H9 (cell line): ENCODE data around the gene ZNF488. TPM values are rescaled to one million over a fixed set of nuclear protein-coding genes. Genes with fewer than 3 reads are reported as not detected.

Experiments
- DNase-seq: peaks from one replicate; pipeline ENCODE4 v3.0.0-alpha.2; 2017
- H2AFZ ChIP-seq: one replicate; pipeline ENCODE4 v1.6.1; 2013; ENCODE audit warnings: mild to moderate bottlenecking, low read length, control low read depth, moderate library complexity
- H2AK5ac ChIP-seq: 2 replicates; pipeline ENCODE4 v1.6.1; 2013; ENCODE audit warnings: low read length, control low read depth, mixed read lengths; ENCODE audit not compliant: insufficient read length
- H2BK120ac ChIP-seq: one replicate; pipeline ENCODE4 v1.6.1; 2013; ENCODE audit warnings: low read depth, mild to moderate bottlenecking, low read length, control low read depth, inconsistent platforms; ENCODE audit not compliant: poor library complexity, severe bottlenecking
- H2BK12ac ChIP-seq: 2 replicates; pipeline ENCODE4 v1.6.1; 2013; ENCODE audit warnings: low read length, control low read depth, mixed read lengths, low read depth; ENCODE audit not compliant: insufficient read length
- H2BK15ac ChIP-seq: 2 replicates; pipeline ENCODE4 v1.6.1; 2013; ENCODE audit warnings: low read depth, low read length, control low read depth
- H2BK20ac ChIP-seq: one replicate; pipeline ENCODE4 v1.6.1; 2013; ENCODE audit warnings: low read depth, mild to moderate bottlenecking, low read length, control low read depth, inconsistent platforms; ENCODE audit not compliant: poor library complexity, severe bottlenecking
- H2BK5ac ChIP-seq: 2 replicates; pipeline ENCODE4 v1.6.1; 2013; ENCODE audit warnings: low read length, control low read depth, mixed read lengths; ENCODE audit not compliant: insufficient read length
- H3K14ac ChIP-seq: 2 replicates; pipeline ENCODE4 v1.6.1; 2013; ENCODE audit warnings: low read length, control low read depth; ENCODE audit not compliant: insufficient read depth
- H3K18ac ChIP-seq: 2 replicates; pipeline ENCODE4 v1.6.1; 2013; ENCODE audit warnings: low read depth, mild to moderate bottlenecking, mixed read lengths, low read length, control low read depth; ENCODE audit not compliant: insufficient read length
- H3K23ac ChIP-seq: 2 replicates; pipeline ENCODE4 v1.6.1; 2013; ENCODE audit warnings: low read length, control low read depth, mixed read lengths, low read depth; ENCODE audit not compliant: insufficient read length
- H3K23me2 ChIP-seq: 2 replicates; pipeline ENCODE4 v1.6.1; 2013; ENCODE audit warnings: low read depth, mild to moderate bottlenecking, mixed read lengths, low read length, control low read depth; ENCODE audit not compliant: insufficient read length, poor library complexity, severe bottlenecking
- H3K27ac ChIP-seq: 2 replicates; pipeline ENCODE4 v1.5.1; 2013; ENCODE audit warnings: low read length, control low read depth, mixed read lengths, low read depth; ENCODE audit not compliant: insufficient read length
- H3K27me3 ChIP-seq: 2 replicates; pipeline ENCODE4 v1.6.1; 2013; ENCODE audit warnings: low read length, control low read depth, inconsistent platforms; ENCODE audit not compliant: insufficient read depth
- H3K4ac ChIP-seq: 2 replicates; pipeline ENCODE4 v1.6.1; 2013; ENCODE audit warnings: low read depth, mild to moderate bottlenecking, control low read depth, inconsistent platforms, low read length, moderate library complexity
- H3K4me1 ChIP-seq: 2 replicates; pipeline ENCODE4 v1.6.1; 2013; ENCODE audit warnings: low read length, control low read depth, inconsistent platforms; ENCODE audit not compliant: insufficient read depth
- H3K4me2 ChIP-seq: 2 replicates; pipeline ENCODE4 v1.6.1; 2013; ENCODE audit warnings: low read length, control low read depth, mixed read lengths; ENCODE audit not compliant: insufficient read length, insufficient read depth
- H3K56ac ChIP-seq: 2 replicates; pipeline ENCODE4 v1.6.1; 2013; ENCODE audit warnings: low read depth, mild to moderate bottlenecking, mixed read lengths, low read length, control low read depth; ENCODE audit not compliant: insufficient read length
- H3K79me1 ChIP-seq: 2 replicates; pipeline ENCODE4 v1.6.1; 2013; ENCODE audit warnings: low read depth, mild to moderate bottlenecking, moderate library complexity, low read length, control low read depth, inconsistent platforms; ENCODE audit not compliant: insufficient read depth, poor library complexity, severe bottlenecking
- H3K79me2 ChIP-seq: 2 replicates; pipeline ENCODE4 v1.6.1; 2013; ENCODE audit warnings: low read length, control low read depth, inconsistent platforms; ENCODE audit not compliant: insufficient read depth
- H3K9ac ChIP-seq: 2 replicates; pipeline ENCODE4 v1.6.1; 2013; ENCODE audit warnings: low read length, control low read depth, mixed read lengths; ENCODE audit not compliant: insufficient read length; ENCODE audit errors: extremely low read depth
- H3K9me3 ChIP-seq: one replicate; pipeline ENCODE4 v1.6.1; 2013; ENCODE audit warnings: low read depth, low read length, inconsistent platforms; ENCODE audit not compliant: control insufficient read depth
- H3T11ph ChIP-seq: one replicate; pipeline ENCODE4 v1.6.1; 2013; ENCODE audit warnings: mild to moderate bottlenecking, low read length, control low read depth, inconsistent platforms
- H4K20me1 ChIP-seq: one replicate; pipeline ENCODE4 v1.6.1; 2013; ENCODE audit not compliant: control insufficient read depth, insufficient read length, insufficient read depth
- H4K5ac ChIP-seq: 2 replicates; pipeline ENCODE4 v1.6.1; 2013; ENCODE audit warnings: low read depth, mild to moderate bottlenecking, mixed read lengths, low read length, control low read depth; ENCODE audit not compliant: insufficient read length
- H4K8ac ChIP-seq: replicated peaks from 2 replicates; pipeline ENCODE4 v1.6.1; 2013; ENCODE audit warnings: low read length, control low read depth, mixed read lengths, low read depth; ENCODE audit not compliant: insufficient read length
- H4K91ac ChIP-seq: 2 replicates; pipeline ENCODE4 v1.6.1; 2013; ENCODE audit warnings: low read depth, mild to moderate bottlenecking, moderate library complexity, mixed read lengths, low read length, control low read depth; ENCODE audit not compliant: insufficient read length
- H3K27ac Mint-ChIP-seq, 3 experiments: 2 replicates in 2 of 3; 3 replicates in 1 of 3; pipeline ENCODE4 v1.8.0; 2020 to 2021; ENCODE audit warnings: mixed read lengths in 3 of 3, mild to moderate bottlenecking in 1 of 3, moderate library complexity in 1 of 3
- H3K27me3 Mint-ChIP-seq: 2 replicates; pipeline ENCODE4 v1.8.0; 2021; ENCODE audit warnings: low read depth, mild to moderate bottlenecking, moderate library complexity, mixed read lengths
- H3K36me3 Mint-ChIP-seq, 3 experiments: 2 replicates in 2 of 3; 3 replicates in 1 of 3; pipeline ENCODE4 v1.8.0; 2020 to 2021; ENCODE audit warnings: low read depth in 3 of 3, mixed read lengths in 3 of 3; ENCODE audit not compliant: insufficient read depth in 1 of 3
- H3K4me1 Mint-ChIP-seq, 2 experiments: 2 replicates each; pipeline ENCODE4 v1.8.0; 2020; ENCODE audit warnings: mixed read lengths in 2 of 2
- H3K4me3 Mint-ChIP-seq, 2 experiments: 2 replicates in 1 of 2; 3 replicates in 1 of 2; pipeline ENCODE4 v1.8.0; 2020 to 2021; ENCODE audit warnings: mild to moderate bottlenecking in 2 of 2, mixed read lengths in 2 of 2, moderate library complexity in 1 of 2
- H3K9me3 Mint-ChIP-seq, 2 experiments: 2 replicates in 1 of 2; 3 replicates in 1 of 2; pipeline ENCODE4 v1.8.0; 2020; ENCODE audit warnings: mild to moderate bottlenecking in 2 of 2, mixed read lengths in 2 of 2, moderate library complexity in 1 of 2
- WGBS: extraction: QIAGEN DNeasy Blood & Tissue Kit; methylation state at CpG from one replicate; pipeline ENCODE4 v1.1.7; 2013; ENCODE audit warnings: missing lambda C conversion rate, low lambda C conversion rate, mixed read lengths; ENCODE audit not compliant: insufficient read length; ENCODE audit errors: extremely low coverage; 5-methylcytosine and 5-hydroxymethylcytosine counted together
- total RNA-seq: library from RNA; stranded (reverse); gene quantifications from 2 replicates; pipeline ENCODE4 v1.2.1, GENCODE V29; 2021
- TF ChIP-seq, protein P1 (sequence below): fragments of 200-600 bp; sonication (generic); conservative IDR thresholded peaks from 3 replicates; pipeline ENCODE4 v1.8.0; 2021; ENCODE audit warnings: antibody characterized with exemption, mild to moderate bottlenecking

ZNF488 gene
- total RNA-seq, 1 experiment from 2014 or later: 2.9 TPM

DNA sequence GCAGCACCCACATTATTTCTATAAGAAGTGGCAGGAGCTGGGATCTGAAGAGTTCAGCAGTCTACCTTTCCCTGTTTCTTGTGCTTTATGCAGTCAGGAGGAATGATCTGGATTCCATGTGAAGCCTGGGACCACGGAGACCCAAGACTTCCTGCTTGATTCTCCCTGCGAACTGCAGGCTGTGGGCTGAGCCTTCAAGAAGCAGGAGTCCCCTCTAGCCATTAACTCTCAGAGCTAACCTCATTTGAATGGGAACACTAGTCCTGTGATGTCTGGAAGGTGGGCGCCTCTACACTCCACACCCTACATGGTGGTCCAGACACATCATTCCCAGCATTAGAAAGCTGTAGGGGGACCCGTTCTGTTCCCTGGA, 36.8 kb downstream of the ZNF488 start:
- no peak overlapping the region for H4K8ac ChIP-seq
- no CpG with 5 or more reads among the region's 4 CpGs for WGBS
- H3K4me3 Mint-ChIP-seq: no peak overlapping the region

More for the DNA sequence above, 36.8 kb downstream of the ZNF488 start:
- Histone ChIP-seq H3K9me3 (no peaks in the 10 kb centered on the region), H3K79me1 (no peaks in the 10 kb centered on the region), H4K91ac (no peak overlapping the region), H3K9ac (no peak overlapping the region), H3K18ac (no peak overlapping the region), H2BK20ac (no peak overlapping the region), H2BK120ac (no peak overlapping the region), H3K23ac (no peak overlapping the region), H3K4me1 (no peaks in the 10 kb centered on the region; the same call in 1 of the 2 replicates), H2AFZ (no peak overlapping the region), H3K79me2 (no peaks in the 10 kb centered on the region), H2BK15ac (no peak overlapping the region), H3T11ph (no peak overlapping the region), H3K27ac (no peak overlapping the region), H3K4me2 (no peak overlapping the region), H2BK5ac (no peak overlapping the region), H2BK12ac (no peak overlapping the region), H3K14ac (no peak overlapping the region), H3K23me2 (no peaks in the 10 kb centered on the region), H3K56ac (no peak overlapping the region), H3K4ac (no peak overlapping the region), H3K27me3 (no peaks in the 10 kb centered on the region), H4K20me1 (no peaks in the 10 kb centered on the region), H4K5ac (no peak overlapping the region), H2AK5ac (no peak overlapping the region)
- TF ChIP-seq, protein P1, sequence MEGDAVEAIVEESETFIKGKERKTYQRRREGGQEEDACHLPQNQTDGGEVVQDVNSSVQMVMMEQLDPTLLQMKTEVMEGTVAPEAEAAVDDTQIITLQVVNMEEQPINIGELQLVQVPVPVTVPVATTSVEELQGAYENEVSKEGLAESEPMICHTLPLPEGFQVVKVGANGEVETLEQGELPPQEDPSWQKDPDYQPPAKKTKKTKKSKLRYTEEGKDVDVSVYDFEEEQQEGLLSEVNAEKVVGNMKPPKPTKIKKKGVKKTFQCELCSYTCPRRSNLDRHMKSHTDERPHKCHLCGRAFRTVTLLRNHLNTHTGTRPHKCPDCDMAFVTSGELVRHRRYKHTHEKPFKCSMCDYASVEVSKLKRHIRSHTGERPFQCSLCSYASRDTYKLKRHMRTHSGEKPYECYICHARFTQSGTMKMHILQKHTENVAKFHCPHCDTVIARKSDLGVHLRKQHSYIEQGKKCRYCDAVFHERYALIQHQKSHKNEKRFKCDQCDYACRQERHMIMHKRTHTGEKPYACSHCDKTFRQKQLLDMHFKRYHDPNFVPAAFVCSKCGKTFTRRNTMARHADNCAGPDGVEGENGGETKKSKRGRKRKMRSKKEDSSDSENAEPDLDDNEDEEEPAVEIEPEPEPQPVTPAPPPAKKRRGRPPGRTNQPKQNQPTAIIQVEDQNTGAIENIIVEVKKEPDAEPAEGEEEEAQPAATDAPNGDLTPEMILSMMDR: no peak
- H3K36me3 Mint-ChIP-seq: no peaks in the 10 kb centered on the region
- peaks cover 10 to 11% of the 10 kb centered on the region in 2 experiments for H3K4me1 Mint-ChIP-seq
- H3K9me3 Mint-ChIP-seq: no peaks in the 10 kb centered on the region
- DNase-seq: no peak
- no peak overlapping the region for H3K27ac Mint-ChIP-seq
- no peaks in the 10 kb centered on the region; the same call in 1 of the 2 replicates for H3K27me3 Mint-ChIP-seq
